DMS79 treated with DMSO at 0.1 percent for 48 hours (cell line): ENCODE measurements around the gene IL34.

Source experiments
- DNase-seq: peaks from one replicate; lab custom pipeline; 2025; lab: John Stamatoyannopoulos, UW

Gene IL34

DNA sequence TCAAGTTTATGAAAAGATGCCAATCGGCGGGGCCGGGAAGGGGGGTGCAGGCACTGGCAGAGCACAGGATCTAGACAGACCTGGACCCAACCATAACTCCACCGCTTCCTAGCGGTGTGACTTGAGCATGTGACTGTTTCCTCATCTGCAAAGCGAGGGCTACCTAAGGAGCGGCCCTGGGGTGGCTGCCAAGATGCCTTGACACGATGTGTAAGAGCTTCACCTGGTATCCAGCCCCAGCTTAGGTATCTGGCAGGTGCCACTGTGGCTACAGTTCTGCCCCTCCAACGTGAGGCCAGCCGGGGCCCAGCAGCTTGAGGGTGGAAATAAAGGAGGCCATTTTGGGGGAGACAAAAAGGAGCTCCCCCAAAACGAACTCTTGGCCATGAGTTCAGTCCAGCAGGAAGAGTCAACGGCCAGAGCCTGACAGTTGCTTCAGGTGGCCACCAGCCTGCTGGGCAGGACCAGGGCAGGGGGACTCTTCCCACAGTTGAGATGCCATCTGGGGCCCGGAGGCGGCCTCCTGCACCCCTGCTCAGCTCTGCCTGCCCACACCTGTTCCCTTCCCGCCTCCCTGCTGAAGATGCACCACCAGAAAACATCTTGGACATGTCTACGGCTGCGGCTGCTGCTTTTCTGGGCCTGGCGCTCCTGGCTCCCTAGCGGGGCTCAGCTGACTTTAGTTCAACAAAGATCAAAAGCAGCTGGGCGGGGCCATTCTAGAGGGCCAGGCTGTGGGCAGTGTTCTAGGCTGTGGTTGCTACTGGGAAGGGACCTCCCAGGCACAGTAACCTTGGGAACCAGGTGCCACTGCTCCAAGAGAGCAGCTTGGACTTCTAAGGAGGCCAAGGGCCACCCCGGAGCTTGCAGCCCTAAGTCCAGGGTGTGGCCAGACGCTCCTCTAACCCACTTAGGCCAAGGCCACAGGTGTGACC lies 42.9 kb downstream of the IL34 start:
- no peak for DNase-seq

DNA sequence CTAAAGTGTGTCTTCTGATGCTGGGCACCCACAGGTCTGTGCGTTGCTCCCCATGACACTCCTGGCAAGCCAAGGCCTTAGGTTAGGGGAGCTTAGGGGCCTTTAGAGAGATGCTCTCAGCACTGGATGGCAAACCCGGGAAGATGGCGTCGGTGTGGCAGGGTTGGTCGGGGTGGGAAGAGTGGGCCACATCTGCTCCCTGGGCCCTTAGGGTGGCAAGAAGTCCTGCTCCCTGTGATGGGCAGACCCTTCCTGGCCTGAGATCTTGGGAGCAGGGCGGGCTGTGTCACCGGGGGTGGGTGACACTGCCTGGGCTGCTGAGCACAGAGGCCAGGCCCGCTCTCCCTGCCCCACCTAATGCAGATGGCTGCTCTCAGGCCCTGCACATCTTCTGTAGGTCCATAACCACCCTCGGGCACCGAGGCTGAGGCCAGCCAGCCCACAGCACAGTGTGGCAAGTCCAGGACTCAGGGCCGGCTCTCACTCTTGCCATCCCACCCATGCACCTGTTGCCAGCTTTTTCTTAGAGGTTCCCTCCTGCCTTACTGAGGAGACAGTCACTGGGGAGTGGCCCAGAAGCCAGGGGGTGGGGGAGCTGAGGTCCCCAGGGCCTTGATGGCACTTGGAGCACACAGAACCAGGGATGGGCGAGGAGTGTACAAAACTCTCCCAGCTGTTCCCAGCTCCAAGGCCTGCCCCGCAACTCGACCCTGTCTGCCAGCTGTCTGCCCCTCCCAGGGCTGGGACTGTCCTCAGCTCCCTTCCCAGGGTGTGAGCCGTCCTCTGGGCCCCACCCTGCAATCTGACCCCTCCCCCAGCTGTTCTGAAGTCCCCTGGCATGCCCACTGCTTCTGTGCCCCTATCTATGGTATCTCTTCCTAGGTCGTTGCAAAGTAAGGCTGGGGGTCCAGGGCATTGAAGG lies 43.9 kb downstream of the IL34 start:
- DNase-seq, result no peak

DNA sequence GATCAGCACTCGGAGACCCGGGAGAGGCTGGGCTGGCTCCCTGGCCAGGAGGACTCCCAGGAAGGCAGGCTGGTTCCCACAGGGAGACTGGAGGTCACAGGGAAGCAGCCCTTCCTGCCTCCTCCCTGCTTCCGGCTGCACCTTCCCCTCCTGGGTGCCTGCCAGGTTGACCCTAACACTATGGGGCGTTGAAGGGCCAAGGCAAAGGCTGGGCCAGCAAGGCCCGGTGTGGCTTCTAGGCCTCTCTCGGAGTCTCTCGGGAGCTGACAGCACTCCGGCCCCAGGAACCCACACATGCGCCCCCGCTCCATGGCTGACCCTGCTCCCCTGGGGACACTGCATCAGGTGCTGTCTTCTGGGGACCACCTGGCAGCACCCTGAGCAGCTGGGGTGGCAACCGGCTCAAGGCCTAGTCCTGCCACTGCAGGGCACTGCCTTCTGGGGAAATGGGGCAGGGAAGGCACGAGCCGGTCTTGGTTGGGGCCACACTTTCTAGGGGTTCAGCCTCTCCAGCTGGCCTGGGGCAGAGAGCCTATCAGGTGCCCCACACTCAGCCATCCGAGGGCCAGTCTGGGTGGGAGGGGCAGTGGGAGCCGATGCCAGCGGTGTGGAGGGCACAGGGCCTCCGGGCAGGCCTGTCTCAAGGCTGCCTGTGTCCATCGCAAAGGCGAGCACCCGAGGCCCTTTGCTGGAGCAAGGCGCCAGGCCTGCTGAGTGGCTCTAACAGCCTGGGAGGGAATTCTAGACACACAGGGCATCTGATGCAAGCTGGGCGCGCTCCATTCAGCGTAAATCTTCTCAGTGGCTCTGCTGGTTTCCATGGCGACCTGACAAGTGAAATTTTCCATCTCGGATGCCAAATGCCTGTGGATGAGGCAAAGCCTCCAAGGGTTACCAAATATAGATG lies 45.1 kb downstream of the IL34 start:
- DNase-seq, result no peak

DNA sequence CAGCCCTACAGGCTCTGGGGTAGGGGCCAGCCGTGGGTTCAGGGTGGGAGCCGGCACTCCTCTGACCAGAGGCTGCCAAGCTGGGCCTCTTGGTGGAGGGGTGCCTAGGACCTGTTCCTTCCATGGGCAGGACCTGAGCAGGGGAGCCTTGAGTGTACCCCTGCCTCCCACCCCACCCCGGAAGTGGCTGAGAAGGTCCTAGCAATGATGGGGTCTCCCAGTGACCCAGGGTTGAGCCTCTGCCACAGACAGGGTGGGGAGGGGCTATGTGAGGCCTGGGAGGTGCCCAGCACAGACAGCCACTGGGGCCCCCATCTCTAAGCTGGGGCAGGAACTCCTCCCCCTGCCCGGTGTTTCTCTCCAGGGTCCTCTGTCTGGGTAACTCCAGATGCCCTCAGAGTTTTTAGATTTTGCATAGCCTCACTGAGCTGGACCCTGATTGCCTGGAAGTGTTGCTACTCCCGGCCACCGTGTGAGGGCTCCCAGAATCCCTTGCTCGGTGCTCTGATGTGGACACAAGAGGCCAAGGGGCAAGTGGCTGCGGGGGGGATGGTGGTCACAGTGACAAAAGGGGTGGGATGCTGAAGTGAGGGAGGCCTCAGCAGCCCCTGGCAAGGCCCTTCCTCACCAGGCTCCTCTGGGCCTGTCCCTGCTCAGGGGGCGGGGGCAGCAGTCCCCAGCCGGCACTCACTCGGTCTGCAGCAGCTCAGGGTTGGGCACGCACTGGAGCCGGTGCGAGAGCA lies 45.9 kb downstream of the IL34 start:
- no peak for DNase-seq

DNA sequence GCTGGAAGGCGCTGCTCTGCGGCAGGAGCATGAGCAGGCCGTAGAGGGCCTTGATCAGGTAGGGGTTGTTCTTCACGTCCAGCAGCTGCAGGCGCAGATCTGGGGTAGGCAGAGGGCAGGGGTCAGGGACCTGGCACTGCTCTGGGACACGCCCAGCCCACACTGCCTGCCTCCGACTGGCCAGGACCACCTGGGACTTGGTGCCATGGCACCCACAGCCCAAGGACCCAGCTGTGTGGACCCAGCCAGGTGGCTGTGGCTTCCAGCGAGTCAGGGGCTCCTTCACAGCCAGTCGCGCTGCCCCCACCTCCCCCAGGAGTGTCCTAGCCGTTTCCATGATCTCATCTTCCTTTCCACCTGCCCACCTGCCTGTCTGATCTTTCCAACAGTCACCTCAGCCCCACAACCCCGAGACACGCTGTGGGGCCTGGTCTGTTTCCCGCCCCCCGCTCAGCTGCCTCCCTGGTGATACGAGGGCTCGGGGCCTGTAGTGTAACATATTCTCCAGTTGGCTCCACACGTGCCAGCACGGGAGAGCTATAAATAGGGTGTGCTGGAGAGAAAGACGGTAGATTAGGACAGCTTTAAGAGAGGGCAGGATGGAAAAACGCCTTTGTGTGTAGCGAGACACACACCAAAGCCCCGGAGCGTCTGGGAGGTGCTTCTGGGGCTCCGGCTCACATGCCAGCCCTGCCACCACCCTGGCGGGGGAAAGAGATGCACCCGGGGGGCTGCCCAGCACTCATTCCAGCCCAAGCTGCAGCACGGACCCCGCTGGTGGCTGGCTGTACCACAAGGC lies 46.7 kb downstream of the IL34 start:
- no peak for DNase-seq

DNA sequence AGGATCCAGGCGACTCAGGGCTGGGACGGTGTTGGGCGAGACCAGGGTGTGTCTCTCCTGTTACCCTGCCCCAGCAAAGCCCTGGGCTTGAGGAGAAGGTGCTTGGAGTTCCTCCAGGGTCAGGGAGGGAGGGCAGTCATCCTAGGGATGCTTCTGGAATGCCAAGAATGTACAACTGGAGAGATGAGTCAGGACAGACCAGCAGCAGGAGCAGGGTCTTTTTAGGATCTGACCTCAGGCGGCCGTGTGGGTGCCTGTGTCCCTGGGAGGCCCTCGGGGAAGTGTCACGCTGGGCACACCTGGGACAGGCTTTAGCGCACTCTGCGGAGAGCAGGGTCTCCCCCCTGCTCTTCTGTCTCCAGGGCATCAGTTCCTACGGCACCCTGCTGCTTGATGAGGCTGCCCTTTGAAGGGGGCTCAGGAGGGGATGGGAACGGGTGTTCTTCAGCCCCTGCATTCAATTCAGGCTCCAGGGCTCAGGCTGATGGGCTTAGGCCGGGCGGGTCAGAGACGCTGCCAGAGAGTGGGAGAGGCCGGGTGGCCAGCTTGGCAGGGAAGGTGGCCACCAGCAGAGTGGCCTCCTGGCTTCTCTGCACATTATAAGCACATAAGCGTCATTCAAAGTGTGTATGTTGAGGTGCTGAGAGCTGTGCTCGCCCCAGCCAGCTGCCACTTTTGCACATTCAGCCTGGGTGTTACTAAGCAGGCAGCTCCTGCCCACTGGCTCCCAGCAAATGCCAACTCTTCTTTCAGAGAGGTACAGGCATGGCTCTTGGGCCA lies 47.9 kb downstream of the IL34 start:
- no peak for DNase-seq

DNA sequence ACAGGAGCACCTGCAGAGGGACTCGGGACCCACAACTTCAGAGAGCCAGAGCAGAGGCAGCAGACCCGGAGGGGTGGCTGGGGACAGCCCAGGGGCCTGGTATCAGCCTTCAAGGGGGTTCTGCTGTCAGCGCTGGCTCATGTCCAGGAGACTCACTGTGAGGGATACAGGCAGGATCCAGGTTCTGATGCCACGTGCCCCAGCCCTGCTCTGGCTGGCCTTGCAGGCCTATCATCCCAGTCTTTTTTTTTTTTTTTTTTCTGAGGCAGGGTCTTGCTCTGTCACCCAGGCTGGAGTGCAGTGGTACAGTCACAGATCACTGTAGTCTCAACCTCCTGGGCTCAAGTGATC lies 48.5 kb downstream of the IL34 start:
- no peak for DNase-seq

DNA sequence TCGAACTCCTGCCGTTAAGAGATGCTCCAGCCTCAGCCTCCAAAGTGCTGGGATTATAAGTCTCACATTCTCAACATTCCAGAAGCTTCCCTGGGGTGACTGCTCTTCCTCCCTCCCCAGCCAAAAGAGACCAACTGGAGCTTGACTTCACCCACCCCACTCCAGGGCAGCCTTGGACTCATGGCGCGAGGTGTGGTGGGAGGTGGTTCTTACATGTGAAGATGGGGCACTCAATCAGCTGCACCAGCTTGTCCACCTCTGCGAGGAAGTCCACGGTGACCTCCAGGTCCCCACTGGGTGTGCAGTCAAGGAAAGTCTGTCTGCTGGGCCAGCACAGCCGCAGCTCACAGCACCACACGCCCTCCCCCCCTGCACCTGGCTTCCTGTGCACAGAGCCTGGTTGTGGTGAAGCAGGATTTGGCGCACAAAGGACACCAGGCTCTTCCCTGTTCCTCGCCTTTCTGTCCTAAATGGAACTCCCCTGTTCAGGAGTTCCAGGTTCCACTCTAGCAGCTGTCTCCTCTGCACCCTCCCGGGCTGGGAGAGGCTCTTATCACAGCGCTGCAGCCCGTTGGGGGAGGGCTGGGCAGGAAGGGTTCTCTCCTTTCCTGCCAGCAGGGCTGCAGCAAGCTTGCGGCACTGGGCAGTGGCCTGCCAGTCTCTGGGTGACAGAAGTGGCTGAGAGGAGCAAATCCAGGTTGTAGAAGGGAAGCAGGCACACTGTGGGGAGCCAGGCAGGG lies 49.1 kb downstream of the IL34 start:
- no peak for DNase-seq

DNA sequence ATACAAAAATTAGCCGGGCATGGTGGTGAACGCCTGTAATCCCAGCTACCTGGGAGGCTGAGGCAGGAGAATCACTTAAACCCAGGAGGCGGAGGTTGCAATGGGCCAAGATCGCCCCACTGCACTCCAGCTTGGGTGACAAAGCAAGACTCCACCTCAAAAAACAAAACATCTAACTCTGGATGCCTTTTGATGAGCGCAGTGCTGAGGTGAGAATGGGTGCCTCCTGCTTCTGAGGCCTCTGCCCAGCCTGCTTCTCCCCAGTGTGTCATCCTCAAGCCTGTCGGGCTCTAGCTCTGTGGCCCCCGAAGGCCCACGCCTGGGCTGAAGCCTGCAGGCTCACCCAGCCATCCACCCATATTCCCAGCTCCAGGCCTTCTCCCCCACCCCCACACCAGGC lies 50.0 kb downstream of the IL34 start:
- DNase-seq, result no peak

DNA sequence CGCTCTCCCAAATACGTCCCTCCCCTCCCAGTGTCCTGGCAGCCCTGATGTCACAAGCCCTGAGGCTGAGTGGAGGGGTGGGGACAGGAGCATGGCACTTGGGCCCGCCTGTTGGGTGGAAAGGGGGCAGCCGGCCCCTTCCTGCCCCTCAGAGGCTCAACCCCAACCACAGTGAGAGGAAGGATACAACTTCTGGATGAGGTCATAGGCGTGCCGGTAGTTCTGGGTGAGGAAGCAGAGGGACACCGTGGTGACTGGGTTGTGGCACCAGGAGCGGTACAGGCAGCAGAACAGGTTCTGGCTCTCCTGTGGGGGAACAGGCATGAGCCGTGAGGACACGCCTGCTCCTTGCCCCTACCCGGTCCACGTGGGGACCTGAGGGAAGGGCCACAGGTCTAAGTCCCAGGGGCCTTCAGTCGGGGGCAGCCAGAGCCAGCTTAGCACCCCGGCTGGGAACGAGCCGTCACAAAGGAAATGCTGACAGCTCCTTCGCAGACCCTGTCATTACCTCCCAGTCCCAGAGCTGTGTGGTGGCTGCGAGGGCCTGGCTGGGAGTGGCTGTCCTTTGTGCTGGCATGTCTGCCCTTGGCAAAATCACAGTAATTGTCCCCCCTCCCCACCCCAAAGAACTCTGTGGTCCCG lies 50.7 kb downstream of the IL34 start:
- DNase-seq, result no peak

DNA sequence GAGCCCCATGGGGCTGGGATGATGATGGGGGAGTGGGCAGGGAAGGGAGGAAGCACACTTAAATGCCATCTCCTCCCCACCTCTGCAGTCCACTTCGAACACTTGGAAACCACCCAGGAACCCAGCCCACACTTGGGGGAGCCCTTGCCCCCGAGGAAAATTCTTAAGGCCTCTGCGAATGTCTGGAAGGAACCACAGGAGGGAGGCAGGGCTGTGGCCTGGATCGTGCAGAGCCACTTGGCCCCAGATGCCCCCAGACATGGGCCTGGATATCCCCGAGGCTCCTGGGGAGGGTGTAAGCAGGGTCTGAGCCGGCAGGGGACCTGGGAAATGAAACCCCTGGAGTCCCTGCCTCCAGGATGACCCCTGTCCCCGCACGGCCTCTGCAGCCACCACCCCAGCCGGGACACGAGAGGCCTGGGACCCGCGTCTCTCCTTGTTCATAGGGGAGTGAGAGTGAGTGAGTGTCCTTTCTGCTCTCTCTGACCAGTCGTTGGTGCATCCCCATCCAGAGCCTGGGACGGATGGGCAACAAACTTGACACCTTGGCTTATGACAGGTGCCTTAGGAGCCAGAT lies 51.3 kb downstream of the IL34 start:
- no peak for DNase-seq

DNA sequence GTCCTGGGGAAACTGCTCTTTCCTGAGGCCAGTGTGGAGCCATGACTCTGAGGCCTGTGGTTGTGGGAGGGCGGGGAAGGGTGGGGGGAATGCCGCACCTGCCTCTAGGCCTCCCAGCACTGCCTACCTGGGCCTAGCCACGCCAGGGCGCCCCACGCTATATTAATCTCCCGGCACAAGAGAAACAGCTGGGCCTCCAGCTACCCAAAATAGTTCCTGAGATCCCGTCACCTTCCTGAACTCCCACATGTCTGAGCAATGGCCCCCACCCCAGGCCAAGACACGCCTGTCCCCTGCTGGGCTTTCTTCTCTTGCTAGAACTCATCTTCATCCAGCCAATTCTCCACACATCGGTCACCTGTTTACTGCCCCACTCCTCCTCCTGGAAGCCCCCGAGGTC lies 52.5 kb downstream of the IL34 start:
- no peak for DNase-seq

DNA sequence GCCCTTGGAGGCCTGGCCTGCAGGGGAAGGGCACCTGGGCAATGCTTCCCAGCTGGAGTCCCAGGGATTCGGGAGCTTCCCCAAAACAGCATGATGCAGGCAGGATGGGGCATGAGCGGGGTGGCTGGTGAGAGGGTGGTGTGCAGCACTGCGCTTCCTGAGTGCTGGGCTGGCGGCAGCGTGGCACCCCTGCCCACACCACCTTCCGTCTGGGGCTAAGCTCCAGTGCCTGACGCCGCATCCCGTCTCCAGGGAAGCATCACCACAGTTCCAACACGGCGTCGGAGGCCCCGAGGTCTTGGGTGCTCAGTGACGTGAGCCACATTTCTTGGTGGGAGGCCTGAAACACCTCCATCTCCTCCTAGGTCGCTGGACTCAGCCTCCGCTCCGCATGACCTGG lies 53.3 kb downstream of the IL34 start:
- DNase-seq, result no peak

DNA sequence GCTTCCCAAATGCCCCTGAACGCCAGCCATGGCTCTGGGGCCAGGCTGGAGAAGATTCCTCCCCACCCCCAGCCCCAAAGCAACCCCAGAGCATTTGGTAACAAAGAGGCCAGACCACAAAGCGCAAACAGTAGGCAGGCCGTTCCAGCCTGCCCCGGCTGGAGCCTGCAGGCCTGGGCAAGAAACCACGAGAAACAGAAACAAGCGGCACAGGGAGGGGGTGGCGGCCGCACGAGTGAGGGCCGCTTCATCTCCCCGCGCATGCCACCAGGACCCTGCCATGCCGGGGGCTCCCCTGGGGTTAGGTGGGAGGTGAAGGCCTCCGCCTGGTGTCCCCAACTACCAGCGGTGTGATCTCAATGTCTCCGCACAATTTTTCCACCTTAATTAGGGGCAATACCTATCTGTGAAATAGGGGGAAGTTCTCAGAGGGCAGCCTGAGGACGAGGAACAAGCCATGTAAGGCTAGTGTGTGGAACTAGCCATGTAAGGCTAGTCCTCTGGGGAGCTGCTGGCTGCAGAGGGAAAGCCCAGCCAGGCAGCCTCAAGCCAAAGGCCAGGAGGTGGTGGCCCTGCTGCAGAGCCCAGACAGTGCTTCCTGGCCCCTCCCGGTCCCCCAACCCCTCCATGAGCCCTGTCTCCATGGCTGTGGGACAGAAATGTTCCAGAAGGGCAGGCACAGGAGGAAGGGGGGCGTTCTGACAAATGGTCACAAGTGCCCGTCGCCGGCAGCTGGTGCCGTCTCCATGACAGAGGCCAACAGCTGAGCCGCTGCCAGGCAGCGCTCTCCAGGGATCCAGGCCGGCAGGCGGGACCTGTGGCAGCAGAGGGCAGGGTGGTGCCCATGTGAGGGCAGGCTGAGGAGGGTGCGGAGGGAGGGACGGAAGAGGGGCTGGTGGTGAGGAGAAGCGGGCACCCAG lies 54.0 kb downstream of the IL34 start:
- DNase-seq, result peak; percentile 6

DNA sequence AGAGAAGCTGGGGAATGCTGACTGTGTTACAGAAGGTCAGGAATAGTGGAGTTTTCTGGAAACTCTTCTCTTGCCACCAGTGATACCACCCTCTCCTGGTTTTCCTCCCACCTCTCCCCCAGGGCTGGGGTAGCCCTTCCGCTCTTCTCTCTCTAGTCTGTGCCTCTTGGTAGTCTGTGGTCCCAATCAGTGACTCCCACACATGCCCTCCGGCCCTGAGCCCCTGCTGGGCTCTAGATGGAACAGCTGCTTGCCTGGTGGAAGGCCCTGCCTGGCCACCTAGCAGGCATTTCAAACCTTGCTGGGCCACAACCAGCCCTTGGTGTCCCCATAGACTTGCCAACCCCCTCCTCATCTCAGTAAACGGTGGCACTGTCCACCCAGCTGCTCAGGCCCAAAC lies 54.7 kb downstream of the IL34 start:
- no peak for DNase-seq

DNA sequence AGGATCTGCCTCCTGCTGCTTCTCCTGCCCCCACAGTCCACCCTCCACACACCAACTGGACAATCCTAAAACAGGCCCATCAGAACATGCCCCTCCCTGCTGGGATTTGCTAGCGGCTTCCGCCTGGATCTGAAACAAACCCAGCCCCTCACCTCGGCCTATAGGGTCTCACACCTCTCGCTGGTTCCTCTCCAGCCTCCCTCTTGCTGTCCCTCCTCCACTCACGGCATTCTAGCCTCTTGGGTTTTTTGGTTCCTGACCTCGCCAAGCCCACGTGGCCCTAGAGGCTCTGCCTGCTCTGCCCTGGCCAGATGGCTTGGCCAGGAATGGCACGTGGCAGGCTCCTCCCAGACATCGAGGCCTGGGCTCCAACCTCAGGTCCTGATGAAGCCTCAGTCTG lies 55.2 kb downstream of the IL34 start:
- no peak for DNase-seq

DNA sequence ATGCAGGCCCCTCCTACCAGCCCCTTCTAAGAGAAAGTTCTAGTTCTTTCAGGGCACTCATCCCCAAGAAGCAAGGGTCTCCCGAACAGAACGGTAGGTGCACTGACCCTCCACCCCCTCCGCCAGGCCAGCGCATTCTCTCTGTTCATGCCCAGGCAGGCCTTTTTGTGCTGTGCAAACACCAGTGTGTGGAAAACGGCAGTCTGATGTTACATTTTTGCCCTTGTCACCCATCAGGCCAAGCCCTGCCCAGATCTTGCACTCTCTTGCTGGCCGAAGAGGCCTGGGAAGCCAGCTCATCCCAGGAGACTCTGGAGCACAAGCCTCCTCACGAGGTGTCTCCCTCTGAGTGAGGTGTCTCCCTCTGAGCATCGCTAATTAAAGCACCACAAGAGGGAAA lies 55.6 kb downstream of the IL34 start:
- DNase-seq, result no peak
